GM21619 (cell line): ENCODE data around the gene NUP58.
A peak's percentile ranks its signal among the peaks of the same experiment; 100 is the strongest.

ENCODE experiments used
- ATAC-seq: cut with Tn5 transposase; IDR thresholded peaks from one replicate; pipeline ENCODE4 v1.9.1; 2021; ENCODE audit not compliant: unreplicated experiment

NUP58 gene

DNA sequence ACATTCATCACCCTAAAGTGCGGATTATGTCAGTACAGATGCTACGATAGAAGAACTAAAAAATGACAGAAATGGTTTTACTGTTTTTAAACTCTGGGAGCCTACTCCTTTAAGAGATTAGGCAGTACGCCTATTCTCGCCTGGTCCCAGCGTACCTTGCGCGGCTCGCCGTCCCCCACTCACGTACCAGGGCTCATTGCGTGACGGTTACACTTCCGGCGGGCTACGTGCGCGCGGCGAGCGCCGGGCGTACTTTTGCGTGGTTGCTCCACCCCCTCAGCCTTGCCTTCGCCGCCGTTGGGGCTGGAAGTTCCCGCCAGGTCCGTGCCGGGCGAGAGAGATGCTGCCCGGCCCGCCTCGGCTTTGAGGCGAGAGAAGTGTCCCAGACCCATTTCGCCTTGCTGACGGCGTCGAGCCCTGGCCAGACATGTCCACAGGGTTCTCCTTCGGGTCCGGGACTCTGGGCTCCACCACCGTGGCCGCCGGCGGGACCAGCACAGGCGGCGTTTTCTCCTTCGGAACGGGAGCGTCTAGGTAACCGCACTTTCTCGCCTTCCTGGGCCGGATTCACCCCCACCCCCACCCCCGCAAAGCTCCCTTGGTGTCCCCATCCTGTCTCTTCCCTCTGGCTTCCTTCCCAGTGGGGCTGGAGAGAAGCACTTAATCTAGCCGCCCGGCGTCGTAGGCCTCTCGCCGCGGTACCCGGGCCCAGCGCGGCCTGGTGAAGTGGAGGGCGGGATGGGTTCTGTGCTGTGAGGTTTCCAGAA lies at the start of gene NUP58:
Gene NUP58 (plus strand): TSS at position 279 of the 767 bp plus-strand sequence. CDS start 149 bp downstream, at position 428.
- ATAC-seq: peak; percentile 99

DNA sequence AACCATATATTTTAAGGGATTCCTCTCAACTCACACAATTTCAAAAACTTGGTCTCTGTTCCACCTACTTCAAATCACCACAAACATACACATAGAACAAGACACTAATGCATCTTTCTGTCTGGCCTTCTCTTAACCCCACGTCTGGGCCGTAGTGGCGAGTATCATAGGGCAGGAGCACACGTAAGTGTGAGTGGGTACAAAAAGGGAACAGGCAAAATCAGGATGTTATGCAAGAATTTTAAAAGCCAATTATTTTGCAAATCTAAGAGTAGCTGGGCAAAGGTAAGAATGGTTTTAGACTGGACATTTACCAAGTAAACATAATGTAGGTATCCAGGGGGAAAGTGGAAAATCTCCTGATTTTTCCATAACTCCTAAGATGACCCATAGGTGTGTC lies 49.2 kb upstream of the NUP58 start:
- ATAC-seq: no peak

GRCh38 chr13:25252752-25253151 lies 48.7 kb upstream of the NUP58 start:
- no peak for ATAC-seq

GRCh38 chr13:25253702-25254101 lies 47.7 kb upstream of the NUP58 start:
- ATAC-seq: no peak

GRCh38 chr13:25262261-25262660 lies 39.2 kb upstream of the NUP58 start:
- ATAC-seq: no peak

DNA sequence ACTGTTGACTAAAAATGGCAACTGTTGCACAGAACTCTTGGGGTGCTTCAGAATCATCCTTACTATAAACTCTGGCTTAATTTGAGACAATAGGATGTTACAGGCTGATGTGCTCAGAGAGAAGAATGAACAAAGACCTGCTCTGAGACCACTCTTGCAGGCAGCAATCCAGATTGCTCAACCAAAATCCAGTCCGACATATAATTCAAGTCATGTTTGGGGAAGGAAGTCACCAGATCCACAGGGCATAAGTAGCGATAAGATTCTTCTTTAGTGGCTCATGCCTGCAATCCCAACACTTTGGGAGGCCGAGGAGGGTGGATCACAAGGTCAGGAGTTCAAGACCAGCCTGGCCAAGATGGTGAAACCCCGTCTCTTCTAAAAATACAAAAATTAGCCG lies 34.7 kb upstream of the NUP58 start:
- no peak for ATAC-seq

- ATAC-seq: no peak
Observed at GRCh38 chr13:25267715-25268114, 33.7 kb upstream of the NUP58 start.

DNA sequence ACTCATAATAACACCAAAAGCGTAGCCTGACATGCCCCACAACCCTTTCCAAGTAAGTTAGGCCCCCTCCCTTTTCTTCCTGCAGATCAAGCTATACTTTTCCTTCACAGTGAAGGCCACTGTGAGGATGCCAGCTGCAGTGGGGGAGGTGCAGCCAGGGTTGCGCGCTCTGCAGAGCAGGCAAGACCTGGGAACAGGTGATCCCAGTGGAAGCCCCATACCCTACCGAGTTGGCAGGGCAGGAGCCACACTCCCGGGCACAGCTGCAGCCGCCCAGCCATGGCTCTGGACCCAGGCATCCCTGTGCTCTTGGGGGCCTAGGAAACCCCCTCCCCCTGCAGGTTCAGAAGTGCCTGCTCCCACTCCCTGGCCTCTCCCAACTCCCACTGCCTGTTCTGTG lies 32.9 kb upstream of the NUP58 start:
- ATAC-seq: no peak

DNA sequence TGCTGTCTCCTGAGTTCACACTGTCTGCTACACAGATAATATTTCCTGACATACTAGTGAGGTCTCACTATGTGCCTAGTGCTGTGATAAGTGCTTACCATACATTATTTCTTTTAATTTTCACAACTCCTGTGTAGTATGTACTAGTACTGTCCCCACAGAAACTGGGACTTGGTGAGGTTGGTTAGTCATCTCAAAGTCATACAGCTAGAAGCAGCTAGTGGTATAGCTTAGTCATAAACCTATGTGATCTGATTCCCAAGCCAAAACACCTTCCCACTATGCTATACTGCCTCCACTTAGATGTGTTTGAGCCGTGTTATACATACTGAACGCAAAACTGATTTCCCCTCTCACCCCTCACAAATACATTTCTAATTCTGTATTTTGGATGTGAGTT lies 24.7 kb upstream of the NUP58 start:
- no peak for ATAC-seq

DNA sequence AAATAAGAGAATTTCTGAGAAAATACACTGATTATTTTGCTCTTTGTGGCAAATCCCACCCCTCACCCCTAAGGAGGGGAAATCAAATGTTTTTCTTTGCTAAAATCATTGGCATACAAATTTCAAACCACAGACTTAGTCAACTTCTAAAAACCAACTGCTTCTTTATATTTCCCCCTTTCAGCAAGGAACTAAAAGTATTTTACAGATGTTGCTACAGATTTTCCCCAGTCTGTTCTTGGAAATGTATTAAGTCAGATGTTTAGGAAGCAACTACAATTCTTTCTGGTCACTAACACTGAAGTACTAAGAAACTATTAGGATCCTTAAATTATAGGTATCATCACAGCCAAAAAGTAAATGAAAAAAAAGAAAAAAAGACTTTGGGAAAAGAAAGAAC lies 21.0 kb upstream of the NUP58 start:
- no peak for ATAC-seq

GRCh38 chr13:25281193-25281934 lies 20.1 kb upstream of the NUP58 start:
- ATAC-seq: peak; percentile 61

DNA sequence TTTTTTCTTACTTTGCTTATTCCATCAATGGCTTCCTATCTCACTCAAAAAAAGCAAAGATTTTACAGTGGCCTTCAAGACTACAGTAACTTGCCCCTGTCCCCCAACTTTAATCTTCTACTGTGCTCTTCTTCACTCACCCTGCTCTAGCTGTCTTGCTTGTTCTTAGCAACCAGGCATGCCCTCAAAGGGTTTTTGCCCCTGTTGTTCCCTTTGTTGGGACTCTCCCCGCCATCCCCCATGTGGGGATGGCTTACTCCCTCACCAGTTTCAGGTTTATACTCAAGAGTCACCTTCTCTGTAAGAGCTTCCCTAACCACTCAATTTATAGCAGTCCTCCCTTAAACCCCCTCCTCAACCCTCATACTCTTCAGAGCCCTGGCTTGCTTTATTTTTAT lies 19.5 kb upstream of the NUP58 start:
- ATAC-seq: peak; percentile 29

- no peak for ATAC-seq
Observed at GRCh38 chr13:25286308-25286968, 15.0 kb upstream of the NUP58 start.

DNA sequence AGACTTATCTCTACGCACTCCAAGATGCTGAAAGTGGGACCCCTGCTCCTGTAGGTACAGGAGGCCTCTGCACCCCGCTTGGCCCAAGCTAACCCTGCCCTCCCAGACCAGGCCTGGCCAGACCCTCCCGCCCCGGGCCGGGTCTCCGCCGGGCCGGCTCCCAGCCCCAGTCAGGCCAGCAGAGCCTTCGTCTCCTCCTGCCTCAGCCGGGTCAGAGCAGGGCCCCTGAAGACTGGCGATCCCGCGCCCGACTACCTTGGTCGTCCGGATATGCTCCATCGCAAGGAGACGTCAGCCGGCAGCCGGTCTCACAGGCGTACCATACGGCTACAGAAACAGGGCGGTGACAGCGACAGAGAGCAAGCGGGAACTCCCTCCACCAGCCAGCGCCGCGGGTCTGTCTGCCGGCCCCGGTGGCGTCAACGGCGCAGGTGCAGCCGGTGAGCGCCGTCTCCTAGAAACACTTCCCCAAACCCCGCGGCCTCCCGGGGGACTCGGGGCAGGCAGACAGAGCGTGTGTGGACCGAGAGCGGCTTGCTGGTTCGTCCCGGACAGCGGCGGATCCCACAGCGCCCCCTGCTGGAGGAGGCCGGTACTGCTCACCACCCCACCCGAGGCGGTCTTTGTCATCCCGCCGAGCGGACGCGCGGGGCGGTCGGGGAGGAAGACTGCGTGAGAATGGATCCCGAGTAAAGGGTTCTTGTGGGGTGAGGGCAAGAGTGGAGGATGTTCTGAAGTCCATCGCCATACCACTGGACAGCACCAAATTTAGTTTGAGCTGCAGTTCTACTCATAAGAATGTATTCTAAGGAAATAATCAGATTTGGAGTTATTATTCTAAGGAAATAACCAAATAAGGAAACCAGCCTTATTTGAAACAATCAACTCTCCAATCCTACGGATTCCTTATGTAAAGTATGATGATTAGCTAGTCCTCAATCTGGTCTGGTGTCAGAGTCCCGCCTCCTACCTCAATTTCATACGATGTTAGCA lies 14.2 kb upstream of the NUP58 start, which contains the start of gene MTMR6:
Gene MTMR6 (minus strand): TSS at position 520 of the 993 bp plus-strand sequence. CDS start 241 bp downstream, at position 279.
- ATAC-seq: peak; percentile 96

- no peak for ATAC-seq
Observed at GRCh38 chr13:25288966-25289365, 12.5 kb upstream of the NUP58 start.

DNA sequence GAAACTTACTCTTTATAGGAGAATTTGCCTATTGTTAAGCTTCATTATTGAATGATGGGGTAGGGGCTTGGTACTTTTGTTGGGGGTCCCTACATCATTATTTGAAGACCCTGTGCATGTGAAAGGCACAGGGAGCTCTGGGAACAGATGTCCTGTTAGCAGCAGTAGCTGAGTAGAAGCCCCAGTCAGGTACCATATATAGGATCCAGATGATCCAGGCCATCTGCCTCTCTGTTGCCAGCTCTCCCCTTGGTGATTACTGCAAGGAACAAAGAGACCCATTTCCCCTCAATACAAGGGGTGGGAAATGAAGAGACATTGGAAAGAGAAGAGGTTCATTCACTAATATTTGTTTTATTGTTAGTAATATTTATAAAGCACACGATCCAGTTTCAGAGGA lies 9.7 kb upstream of the NUP58 start:
- ATAC-seq: no peak

DNA sequence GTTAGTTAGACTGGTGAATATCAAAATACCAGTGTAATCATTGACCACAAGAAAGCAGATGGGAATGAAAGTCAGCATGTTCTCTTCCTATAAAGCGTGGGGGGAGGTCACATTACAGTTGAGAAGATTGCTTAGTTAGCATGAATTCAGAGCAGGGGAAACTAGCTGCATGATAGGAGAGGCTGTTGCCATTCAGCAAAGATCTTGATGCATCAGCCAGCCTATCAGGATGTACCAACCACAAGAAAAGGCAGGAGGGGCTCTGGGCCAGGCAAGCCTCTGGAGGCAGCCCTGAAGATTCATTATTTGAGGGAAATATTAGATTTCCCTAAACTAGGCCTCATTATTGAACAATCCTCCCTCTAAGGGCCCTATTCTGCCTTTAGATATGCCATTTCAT lies 9.1 kb upstream of the NUP58 start:
- ATAC-seq: no peak

GRCh38 chr13:25295228-25295627 lies 6.2 kb upstream of the NUP58 start:
- ATAC-seq: no peak

DNA sequence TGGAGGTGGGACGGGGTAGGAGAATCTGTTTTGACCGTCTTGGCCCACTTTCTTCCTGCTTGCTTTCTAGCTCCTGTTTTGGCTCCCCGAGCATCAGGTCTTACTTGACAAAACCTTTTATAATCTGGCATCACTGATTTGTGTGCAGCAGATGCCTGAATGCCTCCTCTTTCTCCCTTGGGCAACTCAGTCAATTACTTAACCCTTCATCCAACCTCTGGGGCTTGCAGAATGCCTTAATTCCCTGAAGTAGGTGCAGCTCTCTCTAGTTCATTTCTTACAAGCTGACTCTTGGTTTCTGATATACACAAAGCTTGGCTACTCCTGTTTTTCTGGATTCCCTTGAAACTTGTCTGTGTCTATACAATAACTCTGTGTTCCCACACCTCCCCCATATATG lies 5.7 kb upstream of the NUP58 start:
- ATAC-seq: no peak

DNA sequence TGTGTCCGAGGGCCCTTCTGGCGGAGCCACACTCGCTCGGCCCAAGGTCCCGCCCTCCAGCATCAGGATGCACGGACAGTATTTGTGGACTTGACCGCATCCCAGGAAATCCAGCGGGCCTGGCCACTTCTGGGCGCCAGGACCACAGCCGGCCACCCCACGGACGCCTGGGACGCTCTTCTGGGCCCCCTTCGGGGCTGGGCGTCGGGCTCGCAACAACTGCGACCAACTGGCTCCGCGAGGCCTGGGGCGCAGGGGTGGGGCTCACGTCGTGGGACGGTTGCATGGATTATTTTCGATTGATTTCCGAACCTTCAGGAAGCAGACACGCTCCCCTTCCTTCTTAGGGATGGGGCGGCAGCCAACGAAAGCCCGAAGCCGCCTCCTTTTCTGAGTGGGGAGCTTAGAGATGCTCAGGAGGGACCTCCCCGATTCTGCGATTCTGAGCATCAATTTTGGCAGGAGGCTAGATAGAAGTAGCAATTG lies 521 bp upstream of the NUP58 start:
- peak; percentile 19 for ATAC-seq
